Measurements from ENCODE around the gene ABHD8. TPM values are rescaled to one million over a fixed set of nuclear protein-coding genes. Genes with fewer than 3 reads are reported as not detected.

The ABHD8 gene
- total and polyA plus RNA-seq, 7 experiments from 2014 or later, result 7.0 to 12.4 (median 9.5) TPM

DNA sequence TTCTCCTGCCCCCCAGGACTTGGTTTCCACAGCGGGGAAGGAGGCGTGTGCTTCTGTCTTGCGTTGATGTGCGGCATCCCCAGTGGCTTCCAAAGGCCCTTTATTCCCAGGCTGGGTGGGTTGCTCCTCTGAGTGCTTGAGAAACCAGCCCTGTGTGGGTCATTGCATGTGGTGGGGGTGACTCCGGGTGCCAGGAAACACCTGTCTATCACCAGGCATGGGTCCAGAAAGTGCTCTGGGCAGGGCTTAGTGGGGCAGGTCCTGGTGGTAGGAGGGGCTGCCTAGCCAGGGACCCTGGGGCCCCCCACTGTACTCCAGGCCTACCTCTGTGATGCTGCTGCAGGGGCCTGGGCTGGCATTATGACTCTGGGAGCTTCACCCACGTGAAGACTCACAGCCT is 15.7 kb upstream of the ABHD8 start:
- intact Hi-C loops (cut with micrococcal nuclease), result no loop called here
- no peak overlapping the region for H3K4me3 Mint-ChIP-seq
- H3K36me3 Mint-ChIP-seq, result peaks cover 0 to 10% (median 0%) of the 10 kb centered on the region in 5 donors
- no peak overlapping the region for H3K27ac Mint-ChIP-seq
- ChIA-PET POLR2A (no interaction called here), CTCF (no interaction called here)
- Histone ChIP-seq H3K9me3 (ENCODE audit: control insufficient read depth in 2 of 3, low read length in 3 of 3) (no peaks in the 10 kb centered on the region), H3K27ac (ENCODE audit: low read depth, low read length) (no peak overlapping the region), H3K4me1 (ENCODE audit: control insufficient read depth in 2 of 2, insufficient read depth in 2 of 2, low read length in 2 of 2) (no peaks in the 10 kb centered on the region), H3K4me3 (ENCODE audit: low read length) (no peak overlapping the region), H3K36me3 (ENCODE audit: control insufficient read depth in 2 of 3, insufficient read depth in 3 of 3, low read length in 3 of 3) (peaks cover 0 to 63% (median 18%) of the 10 kb centered on the region in 3 experiments), H3K27me3 (ENCODE audit: control insufficient read depth in 2 of 2, insufficient read depth in 2 of 2, low read length in 2 of 2) (no peaks in the 10 kb centered on the region)
- H3K27me3 Mint-ChIP-seq, result no peaks in the 10 kb centered on the region
- peaks cover 3 to 11% (median 7%) of the 10 kb centered on the region in 7 donors for H3K4me1 Mint-ChIP-seq
- no peak for ATAC-seq
- DNase-seq, result no peak
- peaks cover 0 to 3% (median 0%) of the 10 kb centered on the region in 11 donors for H3K9me3 Mint-ChIP-seq

- peaks cover 16 to 27% (median 24%) of the 10 kb centered on the region in 7 donors for H3K4me1 Mint-ChIP-seq
- intact Hi-C loops (cut with micrococcal nuclease), result no loop called here
- Histone ChIP-seq H3K27ac (ENCODE audit: low read depth, low read length) (no peak overlapping the region), H3K4me3 (ENCODE audit: low read length) (no peak overlapping the region), H3K36me3 (ENCODE audit: control insufficient read depth in 2 of 3, insufficient read depth in 3 of 3, low read length in 3 of 3) (peaks cover 0 to 55% (median 16%) of the 10 kb centered on the region in 3 experiments), H3K4me1 (ENCODE audit: control insufficient read depth in 2 of 2, insufficient read depth in 2 of 2, low read length in 2 of 2) (peaks cover 13 to 15% of the 10 kb centered on the region in 2 donors), H3K9me3 (ENCODE audit: control insufficient read depth in 2 of 3, low read length in 3 of 3) (no peaks in the 10 kb centered on the region), H3K27me3 (ENCODE audit: control insufficient read depth in 2 of 2, insufficient read depth in 2 of 2, low read length in 2 of 2) (no peaks in the 10 kb centered on the region)
- ChIA-PET POLR2A (interaction anchor here (0.7 to 1.3 kb wide), 2 partner anchors 20 to 24 kb away, joined by 3 to 4 read pairs; partner anchors contain the start of gene ANO8), CTCF (no interaction called here)
- H3K4me3 Mint-ChIP-seq, result no peak overlapping the region
- H3K27me3 Mint-ChIP-seq, result no peaks in the 10 kb centered on the region
- ATAC-seq (no peak), DNase-seq (no peak)
- H3K36me3 Mint-ChIP-seq, result peaks cover 0 to 13% (median 4%) of the 10 kb centered on the region in 5 donors
- peaks cover 0 to 2% (median 0%) of the 10 kb centered on the region in 11 donors for H3K9me3 Mint-ChIP-seq
- H3K27ac Mint-ChIP-seq, result peak overlapping the region in 1 of 9 donors; percentile 33
Measured at GRCh38 chr19:17314007-17314593, 10.9 kb upstream of the ABHD8 start.

DNA sequence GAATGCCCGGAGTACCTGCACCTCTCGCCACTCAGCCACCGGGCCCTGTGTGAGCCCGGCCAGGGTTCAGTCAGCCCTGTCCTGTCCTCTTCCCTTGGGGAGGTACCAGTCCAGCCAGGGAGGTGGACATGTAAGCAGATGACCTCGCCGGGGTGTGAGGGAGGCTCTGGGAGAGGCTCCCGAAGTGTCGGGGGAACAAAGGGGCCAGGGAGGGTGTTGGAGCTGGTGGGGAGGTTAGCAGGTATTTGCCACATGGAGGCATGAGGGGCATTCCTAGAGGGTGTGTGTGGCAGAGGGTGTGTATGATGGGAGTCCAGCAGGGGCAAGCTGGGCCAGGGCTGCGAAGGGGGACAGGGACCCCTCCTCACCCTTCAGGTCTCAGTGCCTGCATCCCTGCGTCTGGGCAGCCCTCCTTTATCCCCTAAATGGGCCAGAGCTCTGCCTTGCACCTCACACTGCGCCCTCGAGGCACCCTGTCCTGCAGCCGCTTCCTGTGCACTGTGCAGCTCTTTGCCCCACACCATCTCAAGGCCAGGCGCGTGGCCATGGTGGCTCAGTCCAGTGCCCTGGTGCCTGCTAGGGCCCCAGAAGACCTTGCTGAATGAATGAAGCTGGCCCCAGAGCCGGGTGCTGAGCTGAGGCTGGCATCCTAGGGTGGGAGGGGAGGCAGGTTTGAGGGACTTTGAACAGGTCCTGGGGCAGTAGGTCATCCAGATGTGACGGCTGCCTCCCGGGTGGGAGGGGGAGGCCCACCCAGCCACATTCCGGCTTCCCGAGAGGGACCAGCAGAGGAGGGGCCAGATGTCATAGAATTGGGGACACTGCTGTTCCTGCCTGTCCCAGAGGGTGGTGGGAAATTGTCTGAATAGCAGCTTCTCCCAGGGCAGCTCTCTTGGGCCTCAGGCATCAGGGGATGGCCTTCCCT is 9.2 kb upstream of the ABHD8 start:
- peaks cover 13 to 15% of the 10 kb centered on the region in 2 donors for H3K4me1 ChIP-seq (ENCODE audit: control insufficient read depth in 2 of 2, insufficient read depth in 2 of 2, low read length in 2 of 2)
- ATAC-seq, result no peak
- Mint-ChIP-seq H3K27ac (no peak overlapping the region), H3K27me3 (no peaks in the 10 kb centered on the region), H3K4me1 (peaks cover 24 to 37% (median 33%) of the 10 kb centered on the region in 7 donors), H3K36me3 (peaks cover 0 to 13% (median 4%) of the 10 kb centered on the region in 5 donors), H3K4me3 (peak overlapping the region in 1 of 10 donors; percentile 74), H3K9me3 (no peaks in the 10 kb centered on the region)
- H3K27ac ChIP-seq (ENCODE audit: low read depth, low read length), result no peak overlapping the region
- intact Hi-C loops (cut with micrococcal nuclease), result no loop called here
- no peak for DNase-seq
- CTCF ChIA-PET, result no interaction called here
- H3K9me3 ChIP-seq (ENCODE audit: control insufficient read depth in 2 of 3, low read length in 3 of 3), result no peaks in the 10 kb centered on the region
- peaks cover 0 to 44% (median 16%) of the 10 kb centered on the region in 3 experiments for H3K36me3 ChIP-seq (ENCODE audit: control insufficient read depth in 2 of 3, insufficient read depth in 3 of 3, low read length in 3 of 3)
- H3K4me3 ChIP-seq (ENCODE audit: low read length), result no peak overlapping the region
- POLR2A ChIA-PET, result interaction anchor here (1.3 kb wide), 1 partner anchor 22 kb away, joined by 3 read pairs; the partner anchor contains the start of gene ANO8
- H3K27me3 ChIP-seq (ENCODE audit: control insufficient read depth in 2 of 2, insufficient read depth in 2 of 2, low read length in 2 of 2), result no peaks in the 10 kb centered on the region

DNA sequence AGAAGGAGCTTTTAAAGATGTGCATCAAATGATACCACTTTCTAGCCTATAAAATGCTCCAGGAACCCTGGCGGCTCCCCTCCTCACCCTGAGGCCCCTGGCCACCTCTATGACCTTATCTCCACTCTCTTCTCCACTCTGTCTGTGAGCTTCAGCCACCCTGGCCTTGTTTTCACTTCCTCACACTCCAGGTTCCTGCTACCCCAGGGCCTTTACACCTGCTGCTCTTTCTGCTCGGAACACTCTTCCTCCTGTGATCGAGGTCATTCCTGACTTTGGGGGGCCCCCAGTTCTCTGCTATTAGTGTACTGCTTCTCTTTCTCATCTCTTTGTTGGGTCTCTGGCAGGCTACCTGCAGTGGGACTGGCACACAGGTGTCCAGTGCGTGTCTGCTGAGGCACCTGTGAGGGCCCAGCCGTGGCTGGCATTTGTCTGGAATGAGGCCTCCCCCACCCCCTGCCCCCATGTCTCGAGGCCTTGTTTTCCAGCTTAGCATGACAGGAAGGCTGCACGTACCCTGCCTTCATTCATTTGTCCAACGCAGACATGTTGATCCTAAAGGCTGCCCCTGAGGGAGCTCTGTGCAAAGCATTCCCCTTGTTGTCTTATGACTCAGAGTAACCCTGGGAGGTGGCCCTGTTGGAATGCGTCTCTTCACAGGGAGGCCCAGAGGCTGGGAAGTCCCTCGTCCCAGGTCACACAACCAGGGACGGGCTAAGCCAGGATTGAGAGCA is 8.4 kb upstream of the ABHD8 start:
- H3K36me3 Mint-ChIP-seq, result peaks cover 0 to 13% (median 4%) of the 10 kb centered on the region in 5 donors
- intact Hi-C loops (cut with micrococcal nuclease), result no loop called here
- ATAC-seq (no peak), DNase-seq (no peak)
- peak overlapping the region; percentile 9 to 98 (median 64) for H3K4me3 Mint-ChIP-seq
- H3K27ac Mint-ChIP-seq, result peak overlapping the region in 3 of 9 donors; percentile 72 to 81 (median 75)
- peaks cover 24 to 41% (median 33%) of the 10 kb centered on the region in 7 donors for H3K4me1 Mint-ChIP-seq
- CTCF ChIA-PET, result no interaction called here
- no peak overlapping the region for H3K4me3 ChIP-seq (ENCODE audit: low read length)
- POLR2A ChIA-PET, result interaction anchor here (0.7 kb wide), 1 partner anchor 315 kb away, joined by 3 read pairs; no protein-coding TSS in a partner anchor
- H3K36me3 ChIP-seq (ENCODE audit: control insufficient read depth in 2 of 3, insufficient read depth in 3 of 3, low read length in 3 of 3), result peaks cover 0 to 44% (median 16%) of the 10 kb centered on the region in 3 experiments
- no peaks in the 10 kb centered on the region for H3K9me3 Mint-ChIP-seq
- H3K4me1 ChIP-seq (ENCODE audit: control insufficient read depth in 2 of 2, insufficient read depth in 2 of 2, low read length in 2 of 2), result peaks cover 16 to 17% of the 10 kb centered on the region in 2 donors
- H3K9me3 ChIP-seq (ENCODE audit: control insufficient read depth in 2 of 3, low read length in 3 of 3), result no peaks in the 10 kb centered on the region
- no peaks in the 10 kb centered on the region for H3K27me3 ChIP-seq (ENCODE audit: control insufficient read depth in 2 of 2, insufficient read depth in 2 of 2, low read length in 2 of 2)
- H3K27ac ChIP-seq (ENCODE audit: low read depth, low read length), result no peak overlapping the region
- H3K27me3 Mint-ChIP-seq, result no peaks in the 10 kb centered on the region

DNA sequence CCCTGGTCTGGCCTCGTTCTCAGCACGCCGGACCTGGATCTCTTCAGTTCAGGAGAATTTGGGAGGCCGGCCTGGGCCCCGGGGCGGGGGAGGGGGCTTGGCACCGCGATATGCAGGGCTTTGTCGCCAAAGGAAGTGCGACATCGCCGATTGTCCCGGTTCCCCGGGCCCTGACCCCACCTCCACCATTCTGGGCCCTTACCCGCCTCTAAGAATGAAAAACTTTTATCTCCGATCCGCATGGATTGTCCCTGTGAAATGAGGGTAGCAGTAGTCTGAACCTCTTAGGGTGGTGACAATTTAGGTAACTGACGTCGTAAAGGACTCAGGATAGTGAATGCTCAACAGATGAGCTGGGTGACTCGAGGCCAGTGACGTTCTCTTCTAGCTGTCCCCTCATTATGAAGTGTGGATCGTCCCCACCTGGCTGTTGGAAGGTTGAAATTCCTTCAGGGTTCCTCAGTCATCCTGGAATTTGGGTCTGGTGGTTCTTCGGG is 6.8 kb upstream of the ABHD8 start:
- Mint-ChIP-seq H3K4me3 (peak overlapping the region; percentile 91 to 100 (median 97)), H3K4me1 (peaks cover 29 to 53% (median 44%) of the 10 kb centered on the region in 7 donors), H3K27me3 (no peaks in the 10 kb centered on the region), H3K27ac (peak overlapping the region; percentile 91 to 98 (median 94)), H3K9me3 (no peaks in the 10 kb centered on the region), H3K36me3 (peaks cover 0 to 8% (median 0%) of the 10 kb centered on the region in 5 donors)
- POLR2A ChIA-PET, result interaction anchor here (0.7 to 5.8 kb wide), 5 partner anchors 14 to 184 kb away, joined by 3 to 56 read pairs (median 17); partner anchors contain the start of genes ANO8, GTPBP3 and SLC27A1
- H3K4me3 ChIP-seq (ENCODE audit: low read length), result peak overlapping the region; percentile 86
- H3K4me1 ChIP-seq (ENCODE audit: control insufficient read depth in 2 of 2, insufficient read depth in 2 of 2, low read length in 2 of 2), result peaks cover 22 to 25% of the 10 kb centered on the region in 2 donors
- H3K27ac ChIP-seq (ENCODE audit: low read depth, low read length), result peak overlapping the region; percentile 87
- H3K9me3 ChIP-seq (ENCODE audit: control insufficient read depth in 2 of 3, low read length in 3 of 3), result no peaks in the 10 kb centered on the region
- no peak for ATAC-seq
- peaks cover 0 to 34% (median 10%) of the 10 kb centered on the region in 3 experiments for H3K36me3 ChIP-seq (ENCODE audit: control insufficient read depth in 2 of 3, insufficient read depth in 3 of 3, low read length in 3 of 3)
- intact Hi-C loops (cut with micrococcal nuclease), result loop anchor here (1.0 to 10.0 kb wide), 13 partner anchors 18 to 1933 kb away; partner anchors contain the start of genes C19orf44 (in 2 of the 2), CALR3 (in 2 of the 2), GTPBP3 (in 2 of the 2) and HAUS8 (in 2 of the 2)
- no peaks in the 10 kb centered on the region for H3K27me3 ChIP-seq (ENCODE audit: control insufficient read depth in 2 of 2, insufficient read depth in 2 of 2, low read length in 2 of 2)
- peak in 2 of 9 donors; percentile 26 to 36 for DNase-seq
- CTCF ChIA-PET, result interaction anchor here (0.6 to 1.9 kb wide), 6 partner anchors 17 to 185 kb away, joined by 3 to 6 read pairs (median 4); partner anchors contain the start of gene BABAM1

Measured in naive thymus-derived CD4-positive, alpha-beta T cell (primary cell).